ENCODE results near the gene ZNF146. TPM values are rescaled to one million over a fixed set of nuclear protein-coding genes. Genes with fewer than 3 reads are reported as not detected.

Gene ZNF146
- polyA plus RNA-seq, 1 donor from 2014 or later, result 215 TPM

- H4K20me1 ChIP-seq (ENCODE audit: insufficient read depth), result no peaks in the 10 kb centered on the region
- no peak overlapping the region for H2AFZ ChIP-seq (ENCODE audit: low read depth, low read length)
- H3K27ac ChIP-seq (ENCODE audit: low read length), result no peak overlapping the region
- H3K79me2 ChIP-seq (replicated peaks; ENCODE audit: insufficient read depth, low read length), result no peaks in the 10 kb centered on the region
- H3K4me3 ChIP-seq (ENCODE audit: low read length), result no peak overlapping the region
- H3K4me2 ChIP-seq (ENCODE audit: low read length), result no peak overlapping the region
- H3K9ac ChIP-seq (ENCODE audit: low read length), result no peak overlapping the region
- H3K27me3 ChIP-seq (ENCODE audit: insufficient read depth, low read depth, low read length), result no peaks in the 10 kb centered on the region
- peaks cover 19% of the 10 kb centered on the region for H3K9me3 ChIP-seq (ENCODE audit: low read length)
- no peaks in the 10 kb centered on the region for H3F3A ChIP-seq (ENCODE audit: insufficient read depth, low read length, poor library complexity, severe bottlenecking)
- peaks cover 58% of the 10 kb centered on the region for H3K36me3 ChIP-seq (ENCODE audit: insufficient read depth, low read length)
- no peaks in the 10 kb centered on the region for H3K9me2 ChIP-seq (ENCODE audit: insufficient read depth, low read length)
- TF ChIP-seq MXI1 (conservative IDR thresholded peaks at IDR 0.05; ENCODE audit: poor library complexity, severe bottlenecking) (no peak), EZH2 (IDR thresholded peaks at IDR 0.05; ENCODE audit: borderline replicate concordance, insufficient read depth, low read length, poor library complexity, severe bottlenecking) (no peak), CTCF (IDR thresholded peaks at IDR 0.05; ENCODE audit: poor library complexity, severe bottlenecking) (no peak)
Measured at GRCh38 chr19:36236304-36236945, 21.5 kb downstream of the ZNF146 start.

- Histone ChIP-seq H3K9me3 (ENCODE audit: low read length) (peaks cover 19% of the 10 kb centered on the region), H4K20me1 (ENCODE audit: insufficient read depth) (no peaks in the 10 kb centered on the region), H3K36me3 (ENCODE audit: insufficient read depth, low read length) (peaks cover 55% of the 10 kb centered on the region), H3K79me2 (replicated peaks; ENCODE audit: insufficient read depth, low read length) (no peaks in the 10 kb centered on the region), H3K9ac (ENCODE audit: low read length) (no peak overlapping the region), H3K27ac (ENCODE audit: low read length) (no peak overlapping the region), H3F3A (ENCODE audit: insufficient read depth, low read length, poor library complexity, severe bottlenecking) (no peaks in the 10 kb centered on the region), H2AFZ (ENCODE audit: low read depth, low read length) (no peak overlapping the region), H3K4me2 (ENCODE audit: low read length) (no peak overlapping the region), H3K4me3 (ENCODE audit: low read length) (no peak overlapping the region), H3K27me3 (ENCODE audit: insufficient read depth, low read depth, low read length) (no peaks in the 10 kb centered on the region), H3K9me2 (ENCODE audit: insufficient read depth, low read length) (no peaks in the 10 kb centered on the region)
- TF ChIP-seq RAD21 (conservative IDR thresholded peaks at IDR 0.05) (no peak), TAF1 (IDR thresholded peaks at IDR 0.05; ENCODE audit: low read depth) (no peak), EP300 (conservative IDR thresholded peaks at IDR 0.05; ENCODE audit: poor library complexity, severe bottlenecking) (no peak)
Measured at GRCh38 chr19:36236946-36237310, 22.0 kb downstream of the ZNF146 start.

- peaks cover 10% of the 10 kb centered on the region for H3K9me3 ChIP-seq (ENCODE audit: low read length)
- no peaks in the 10 kb centered on the region for H3K9me2 ChIP-seq (ENCODE audit: insufficient read depth, low read length)
- no peak overlapping the region for H2AFZ ChIP-seq (ENCODE audit: low read depth, low read length)
- no peaks in the 10 kb centered on the region for H3F3A ChIP-seq (ENCODE audit: insufficient read depth, low read length, poor library complexity, severe bottlenecking)
- H3K27me3 ChIP-seq (ENCODE audit: insufficient read depth, low read depth, low read length), result no peaks in the 10 kb centered on the region
- no peaks in the 10 kb centered on the region for H4K20me1 ChIP-seq (ENCODE audit: insufficient read depth)
- no peak overlapping the region for H3K4me3 ChIP-seq (ENCODE audit: low read length)
- H3K27ac ChIP-seq (ENCODE audit: low read length), result no peak overlapping the region
- no peak for TF ChIP-seq REST (IDR thresholded peaks at IDR 0.05; ENCODE audit: borderline replicate concordance)
- no peak for TF ChIP-seq RAD21 (conservative IDR thresholded peaks at IDR 0.05)
- no peak for TF ChIP-seq TAF1 (IDR thresholded peaks at IDR 0.05; ENCODE audit: low read depth)
- H3K4me2 ChIP-seq (ENCODE audit: low read length), result no peak overlapping the region
- peaks cover under 1% of the 10 kb centered on the region for H3K36me3 ChIP-seq (ENCODE audit: insufficient read depth, low read length)
- no peaks in the 10 kb centered on the region for H3K79me2 ChIP-seq (replicated peaks; ENCODE audit: insufficient read depth, low read length)
- no peak overlapping the region for H3K9ac ChIP-seq (ENCODE audit: low read length)
Measured at GRCh38 chr19:36244066-36244465, 29.2 kb downstream of the ZNF146 start.
